Measurements from ENCODE around the gene SDC1. TPM values are rescaled to one million over a fixed set of nuclear protein-coding genes. Genes with fewer than 3 reads are reported as not detected.

Gene SDC1
- total RNA-seq, 6 experiments from 2014 or later = 260 to 452 (median 415) TPM

GRCh38 chr2:20212459-20212870 is 12.5 kb downstream of the SDC1 start:
- intact Hi-C loops (cut with DNase I) = no loop called here
- DNase-seq = peak in 1 of 3 donors; percentile 36
- Histone ChIP-seq H3K4me3 (peak overlapping the region in 2 of 3 donors; percentile 1 to 7), H3K4me1 (peaks cover 0 to 99% (median 38%) of the 10 kb centered on the region in 4 donors), H3K27me3 (no peaks in the 10 kb centered on the region), H3K27ac (peak overlapping the region; percentile 90 to 99 (median 98)), H3K9me3 (no peaks in the 10 kb centered on the region), H3K36me3 (no peaks in the 10 kb centered on the region)
- 0% methylated on average over 2 of the region's 11 CpGs for WGBS (ENCODE audit: insufficient coverage, low coverage, low lambda C conversion rate, missing lambda C conversion rate)
- no peak for ATAC-seq
- TF ChIP-seq POLR2A (IDR thresholded peaks at IDR 0.05) (no peak), CTCF (IDR thresholded peaks at IDR 0.05) (no peak)

- H3K4me3 ChIP-seq = peak overlapping the region in 1 of 3 donors; percentile 1
- H3K27ac ChIP-seq = peak overlapping the region; percentile 90 to 99 (median 98)
- H3K36me3 ChIP-seq = no peaks in the 10 kb centered on the region
- TF ChIP-seq POLR2A (IDR thresholded peaks at IDR 0.05) (no peak), CTCF (IDR thresholded peaks at IDR 0.05) (no peak)
- no peak for ATAC-seq
- peak in 2 of 3 donors; percentile 24 to 51 for DNase-seq
- 36% methylated on average over 3 of the region's 14 CpGs for WGBS (ENCODE audit: insufficient coverage, low coverage, low lambda C conversion rate, missing lambda C conversion rate)
- H3K27me3 ChIP-seq = no peaks in the 10 kb centered on the region
- H3K9me3 ChIP-seq = no peaks in the 10 kb centered on the region
- intact Hi-C loops (cut with DNase I) = no loop called here
- peaks cover 0 to 99% (median 39%) of the 10 kb centered on the region in 4 donors for H3K4me1 ChIP-seq
These were observed 13.0 kb downstream of the SDC1 start for GRCh38 chr2:20211860-20212458.

- intact Hi-C loops (cut with DNase I) = no loop called here
- Histone ChIP-seq H3K36me3 (no peaks in the 10 kb centered on the region), H3K4me3 (no peak overlapping the region), H3K27me3 (no peaks in the 10 kb centered on the region), H3K4me1 (peaks cover 0 to 99% (median 39%) of the 10 kb centered on the region in 4 donors), H3K9me3 (no peaks in the 10 kb centered on the region), H3K27ac (peak overlapping the region; percentile 90 to 99 (median 98))
- no peak for TF ChIP-seq CTCF (IDR thresholded peaks at IDR 0.05)
- TF ChIP-seq POLR2A (IDR thresholded peaks at IDR 0.05) = no peak
- ATAC-seq = no peak
- 67% methylated on average over 1 of the region's 12 CpGs for WGBS (ENCODE audit: insufficient coverage, low coverage, low lambda C conversion rate, missing lambda C conversion rate)
- DNase-seq = peak in 2 of 3 donors; percentile 17 to 48
These were observed 13.5 kb downstream of the SDC1 start for GRCh38 chr2:20211420-20211819.

GRCh38 chr2:20210462-20210861 is 14.5 kb downstream of the SDC1 start:
- no peaks in the 10 kb centered on the region for H3K27me3 ChIP-seq
- H3K36me3 ChIP-seq = no peaks in the 10 kb centered on the region
- peak; percentile 46 to 72 (median 66) for DNase-seq
- TF ChIP-seq CTCF (IDR thresholded peaks at IDR 0.05) = no peak
- TF ChIP-seq POLR2A (IDR thresholded peaks at IDR 0.05) = peak; percentile 12
- peaks cover 0 to 99% (median 40%) of the 10 kb centered on the region in 4 donors for H3K4me1 ChIP-seq
- no CpG with 5 or more reads among the region's 8 CpGs for WGBS (ENCODE audit: insufficient coverage, low coverage, low lambda C conversion rate, missing lambda C conversion rate)
- intact Hi-C loops (cut with DNase I) = no loop called here
- H3K9me3 ChIP-seq = no peaks in the 10 kb centered on the region
- H3K4me3 ChIP-seq = peak overlapping the region in 1 of 3 donors; percentile 40
- no peak for ATAC-seq
- peak overlapping the region; percentile 90 to 99 (median 98) for H3K27ac ChIP-seq

Data from right lobe of liver (tissue), 6 donors.